Ascending aorta (tissue), 2 donors: ENCODE data around the gene ABAT. TPM values are rescaled to one million over a fixed set of nuclear protein-coding genes. Genes with fewer than 3 reads are reported as not detected.

Source experiments
- DNase-seq, 2 donors: peaks; one replicate each; pipeline ENCODE4 v3.0.0-alpha.2; 2019; ENCODE audit warnings: low spot score in 2 of 2
- H3K27ac ChIP-seq, 2 donors: fragments of 200-600 bp; sonication (generic); one replicate each; pipeline ENCODE4 v1.5.1; 2016 to 2017; ENCODE audit warnings: mild to moderate bottlenecking in 1 of 2
- H3K27me3 ChIP-seq: fragments of 200-600 bp; sonication (generic); one replicate; pipeline ENCODE4 v1.5.1; 2017
- H3K36me3 ChIP-seq, 2 donors: fragments of 200-600 bp; sonication (generic); one replicate each; pipeline ENCODE4 v1.5.1; 2016
- H3K4me1 ChIP-seq, 2 donors: fragments of 200-600 bp; sonication (generic); one replicate each; pipeline ENCODE4 v1.5.1; 2016 to 2017; ENCODE audit warnings: mild to moderate bottlenecking in 1 of 2
- H3K4me3 ChIP-seq, 2 donors: fragments of 200-600 bp; sonication (generic); one replicate each; pipeline ENCODE4 v1.5.1; 2016 to 2017; ENCODE audit warnings: mild to moderate bottlenecking in 1 of 2
- H3K9me3 ChIP-seq, 2 donors: fragments of 200-600 bp; sonication (generic); one replicate each; pipeline ENCODE4 v1.5.1; 2016
- CTCF ChIP-seq, 3 experiments: fragments of 200-600 bp in 2 of 3; fragments of 450-650 bp in 1 of 3; sonication (generic) in 2 of 3; IDR thresholded peaks; one replicate each; pipeline ENCODE4 v1.5.1; 2016 to 2019; ENCODE audit warnings: antibody characterized with exemption in 3 of 3, mild to moderate bottlenecking in 1 of 3, moderate library complexity in 1 of 3
- intact Hi-C: fragments of 100-400 bp; cut with DNase I; formaldehyde crosslinking; loops from one replicate; pipeline ENCODE4 v1.15.1; 2023
- total RNA-seq: library from RNA; depleted of rRNA; stranded (reverse); fragments of >200 nt; gene quantifications from one replicate; pipeline ENCODE4 v1.1.0, GENCODE V29; 2016

Gene ABAT
- total RNA-seq, 1 donor from 2014 or later, result 1.8 TPM

- no peak overlapping the region for H3K4me3 ChIP-seq
- no peaks in the 10 kb centered on the region for H3K27me3 ChIP-seq
- H3K4me1 ChIP-seq, result no peaks in the 10 kb centered on the region
- no peak overlapping the region for H3K27ac ChIP-seq
- no peak for TF ChIP-seq CTCF (IDR thresholded peaks at IDR 0.05)
- no peak for DNase-seq
- intact Hi-C loops, result no loop called here
- H3K36me3 ChIP-seq, result no peaks in the 10 kb centered on the region
- H3K9me3 ChIP-seq, result no peaks in the 10 kb centered on the region
These were observed 52.9 kb downstream of the ABAT start for GRCh38 chr16:8727131-8727806.

GRCh38 chr16:8727857-8728618 is 53.6 kb downstream of the ABAT start:
- H3K27ac ChIP-seq, result no peak overlapping the region
- no peak for DNase-seq
- intact Hi-C loops, result no loop called here
- H3K27me3 ChIP-seq, result no peaks in the 10 kb centered on the region
- no peaks in the 10 kb centered on the region for H3K36me3 ChIP-seq
- TF ChIP-seq CTCF (IDR thresholded peaks at IDR 0.05), result no peak
- H3K9me3 ChIP-seq, result no peaks in the 10 kb centered on the region
- no peak overlapping the region for H3K4me3 ChIP-seq
- no peaks in the 10 kb centered on the region for H3K4me1 ChIP-seq

DNA sequence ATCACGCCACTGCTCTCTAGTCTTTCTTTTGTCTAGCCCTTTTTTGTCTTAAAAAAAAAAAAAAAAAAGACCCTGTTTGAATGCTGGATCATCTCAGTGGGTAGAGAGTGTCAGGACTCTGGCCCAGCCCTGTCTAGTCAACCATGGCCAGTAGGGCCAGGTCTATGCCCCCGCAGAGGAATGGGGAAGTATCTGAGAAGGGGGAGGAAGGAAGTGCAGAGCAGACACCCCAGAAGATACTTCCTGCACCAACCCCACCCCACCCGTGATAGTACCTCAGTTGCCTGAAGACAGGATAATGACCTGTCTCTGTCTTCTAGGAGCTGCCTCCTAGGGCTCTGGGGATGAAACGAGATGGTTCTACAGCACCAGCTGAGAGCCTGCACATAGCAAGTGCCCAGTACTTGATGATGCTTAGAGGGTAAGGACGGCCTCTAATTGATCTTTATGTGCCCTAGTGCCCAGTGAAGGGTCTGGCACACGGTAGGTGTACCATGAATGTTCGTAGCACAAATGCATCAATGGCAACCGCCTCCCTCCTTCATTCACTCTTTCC is 55.4 kb downstream of the ABAT start:
- H3K4me3 ChIP-seq, result no peak overlapping the region
- no peak for TF ChIP-seq CTCF (IDR thresholded peaks at IDR 0.05)
- H3K9me3 ChIP-seq, result no peaks in the 10 kb centered on the region
- DNase-seq, result no peak
- no peaks in the 10 kb centered on the region for H3K27me3 ChIP-seq
- intact Hi-C loops, result no loop called here
- no peaks in the 10 kb centered on the region for H3K4me1 ChIP-seq
- H3K27ac ChIP-seq, result no peak overlapping the region
- no peaks in the 10 kb centered on the region for H3K36me3 ChIP-seq

- H3K27ac ChIP-seq, result no peak overlapping the region
- no peak for DNase-seq
- no peaks in the 10 kb centered on the region for H3K36me3 ChIP-seq
- no peaks in the 10 kb centered on the region for H3K4me1 ChIP-seq
- no peaks in the 10 kb centered on the region for H3K9me3 ChIP-seq
- no peak for TF ChIP-seq CTCF (IDR thresholded peaks at IDR 0.05)
- H3K4me3 ChIP-seq, result no peak overlapping the region
- intact Hi-C loops, result no loop called here
- no peaks in the 10 kb centered on the region for H3K27me3 ChIP-seq
These were observed 56.0 kb downstream of the ABAT start for GRCh38 chr16:8730335-8730915.

DNA sequence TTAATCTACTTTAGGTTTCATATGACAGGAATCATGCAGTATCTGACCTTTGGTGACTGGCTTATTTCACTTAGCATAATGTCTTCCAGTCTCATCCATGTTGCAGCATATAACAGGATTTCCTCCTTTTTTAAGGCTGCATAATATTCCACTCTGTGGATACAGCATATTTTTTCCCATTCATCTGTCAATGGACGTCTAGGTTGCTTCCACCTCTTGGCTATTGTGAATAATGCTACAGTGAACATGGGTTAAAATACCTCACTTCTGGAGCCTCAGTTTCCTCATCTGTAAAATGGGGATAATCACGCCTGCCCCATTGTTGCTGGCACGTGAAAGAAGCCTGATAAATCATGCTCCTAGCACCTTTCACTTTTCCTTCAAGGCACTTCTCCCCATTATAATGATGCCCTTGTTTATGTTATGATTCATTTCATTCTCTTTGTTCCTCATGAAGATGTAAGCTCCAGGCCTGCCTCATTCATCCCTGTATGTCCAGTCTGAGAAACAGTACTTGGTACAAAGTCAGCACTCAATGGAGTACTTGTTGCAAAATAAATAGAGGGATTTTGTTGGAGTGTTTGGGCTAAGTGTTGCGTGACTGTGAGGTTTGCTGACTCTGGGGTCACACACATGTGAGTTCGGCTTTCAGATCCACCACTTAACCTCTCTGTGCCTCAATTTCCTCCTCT is 59.6 kb downstream of the ABAT start:
- intact Hi-C loops, result no loop called here
- DNase-seq, result no peak
- TF ChIP-seq CTCF (IDR thresholded peaks at IDR 0.05), result no peak
- H3K4me3 ChIP-seq, result no peak overlapping the region
- H3K27ac ChIP-seq, result no peak overlapping the region
- no peaks in the 10 kb centered on the region for H3K4me1 ChIP-seq
- no peaks in the 10 kb centered on the region for H3K27me3 ChIP-seq
- H3K36me3 ChIP-seq, result peaks cover 0 to 3% of the 10 kb centered on the region in 2 donors
- no peaks in the 10 kb centered on the region for H3K9me3 ChIP-seq
